Caco-2 (cell line): ENCODE results near the gene PSMD1. TPM values are rescaled to one million over a fixed set of nuclear protein-coding genes. Genes with fewer than 3 reads are reported as not detected.

Experiments
- BruUV-seq: library from RNA; stranded (reverse); fragments of 400-500 nt; replicated peaks from 2 replicates; lab custom pipeline; 2021; lab: Mats Ljungman, UMichigan
- CTCF ChIA-PET: fragments of 300-600 bp; sonication (Branson Sonifier 250); formaldehyde crosslinking; loops from one replicate; lab custom pipeline; 2022; ENCODE audit warnings: antibody characterized with exemption; lab: Charles Lee
- POLR2A ChIA-PET: fragments of 300-600 bp; sonication (Branson Sonifier 250); formaldehyde crosslinking; loops from one replicate; lab custom pipeline; 2022; ENCODE audit warnings: antibody characterized with exemption; lab: Charles Lee
- DNase-seq, 2 experiments: peaks; one replicate each; pipeline versions ENCODE4 v3.0.0 to v3.0.0-alpha.2; 2020 to 2022
- H3K27me3 ChIP-seq: replicated peaks from 2 replicates; pipeline ENCODE4 v1.6.0; 2011; ENCODE audit warnings: low read length; ENCODE audit not compliant: control insufficient read depth, insufficient read depth
- H3K36me3 ChIP-seq: 2 replicates; pipeline ENCODE4 v1.5.1; 2011; ENCODE audit warnings: low read length; ENCODE audit not compliant: control insufficient read depth, insufficient read depth
- H3K4me1 ChIP-seq: fragments of 250-450 bp; sonication (Bioruptor Pico); 2 replicates; pipeline ENCODE4 v1.5.1; 2020; ENCODE audit warnings: mild to moderate bottlenecking
- H3K4me3 ChIP-seq: 2 replicates; pipeline ENCODE4 v1.5.1; 2011; ENCODE audit warnings: low read depth, mild to moderate bottlenecking, control low read depth, low read length
- H3K9me3 ChIP-seq: fragments of 250-450 bp; sonication (Bioruptor Pico); 2 replicates; pipeline ENCODE4 v1.5.1; 2020; ENCODE audit warnings: mild to moderate bottlenecking, moderate library complexity
- H3K27ac Mint-ChIP-seq: one replicate; pipeline ENCODE4 v1.8.0; 2022; ENCODE audit warnings: mixed read lengths; ENCODE audit not compliant: unreplicated experiment
- H3K27me3 Mint-ChIP-seq: one replicate; pipeline ENCODE4 v1.8.0; 2022; ENCODE audit warnings: mixed read lengths; ENCODE audit not compliant: insufficient read depth, unreplicated experiment
- H3K36me3 Mint-ChIP-seq: one replicate; pipeline ENCODE4 v1.8.0; 2022; ENCODE audit warnings: mild to moderate bottlenecking, mixed read lengths; ENCODE audit not compliant: insufficient read depth, unreplicated experiment
- H3K4me1 Mint-ChIP-seq: one replicate; pipeline ENCODE4 v1.8.0; 2022; ENCODE audit warnings: low read depth, mixed read lengths; ENCODE audit not compliant: unreplicated experiment
- H3K4me3 Mint-ChIP-seq: one replicate; pipeline ENCODE4 v1.8.0; 2022; ENCODE audit warnings: mild to moderate bottlenecking, moderate library complexity, mixed read lengths; ENCODE audit not compliant: unreplicated experiment
- H3K9me3 Mint-ChIP-seq: one replicate; pipeline ENCODE4 v1.8.0; 2022; ENCODE audit warnings: mixed read lengths; ENCODE audit not compliant: unreplicated experiment
- CTCF ChIP-seq, 2 experiments: fragments of 200-600 bp in 1 of 2; IDR thresholded peaks; 1 replicate in 1 of 2; 2 replicates in 1 of 2; pipeline versions ENCODE4 v1.5.1 to v1.8.0; 2011 to 2022; ENCODE audit warnings: antibody characterized with exemption in 1 of 2, control low read depth in 1 of 2, inconsistent platforms in 1 of 2, low read depth in 1 of 2, low read length in 1 of 2, mild to moderate bottlenecking in 1 of 2, moderate library complexity in 1 of 2; ENCODE audit not compliant: insufficient read depth in 1 of 2, severe bottlenecking in 1 of 2, unreplicated experiment in 1 of 2
- intact Hi-C: fragments of 100-400 bp; cut with micrococcal nuclease; formaldehyde crosslinking; loops from one replicate; pipeline ENCODE4 v1.10.0; 2022; ENCODE audit not compliant: unreplicated experiment
- total RNA-seq: library from RNA; stranded (reverse); gene quantifications from 2 replicates; pipeline ENCODE4 v1.2.3, GENCODE V29; 2022

PSMD1 gene
- total RNA-seq, 1 experiment from 2014 or later: 126 TPM

- ChIA-PET POLR2A (no interaction called here), CTCF (no interaction called here)
- H3K4me3 ChIP-seq: peak overlapping the region; percentile 95
- Mint-ChIP-seq H3K27ac (peak overlapping the region; percentile 57), H3K36me3 (no peaks in the 10 kb centered on the region), H3K27me3 (no peaks in the 10 kb centered on the region), H3K9me3 (no peaks in the 10 kb centered on the region), H3K4me3 (peak overlapping the region; percentile 84), H3K4me1 (peaks cover 8% of the 10 kb centered on the region)
- TF ChIP-seq CTCF (IDR thresholded peaks at IDR 0.05; ENCODE audit: insufficient read depth in 1 of 2, low read depth in 1 of 2, low read length in 1 of 2, severe bottlenecking in 1 of 2, unreplicated experiment in 1 of 2): no peak
- DNase-seq: no peak
- no peaks in the 10 kb centered on the region for H3K36me3 ChIP-seq
- H3K27me3 ChIP-seq: no peaks in the 10 kb centered on the region
- no peaks in the 10 kb centered on the region for H3K9me3 ChIP-seq
- 0 out of 2 replicates have a peak, but pooled peaks cover 4% of the 10 kb centered on the region for H3K4me1 ChIP-seq
- intact Hi-C loops: loop anchor here (2.0 kb wide), 1 partner anchor 93 kb away; no protein-coding TSS in a partner anchor
- BruUV-seq: no TSS peak
Observed at GRCh38 chr2:231197706-231198290, 141.1 kb downstream of the PSMD1 start.

GRCh38 chr2:231198291-231199173, 141.9 kb downstream of the PSMD1 start, which contains the start of gene ARMC9:
Gene ARMC9 (plus strand): TSS chr2:231198631. CDS start chr2:231206239, 7,608 bp downstream.
- Histone ChIP-seq H3K9me3 (no peaks in the 10 kb centered on the region), H3K27me3 (no peaks in the 10 kb centered on the region), H3K36me3 (no peaks in the 10 kb centered on the region), H3K4me1 (0 out of 2 replicates have a peak, but pooled peaks cover 4% of the 10 kb centered on the region), H3K4me3 (peak within 1 kb of the TSS; percentile 95)
- ChIA-PET CTCF (no interaction called here), POLR2A (no interaction called here)
- Mint-ChIP-seq H3K9me3 (no peaks in the 10 kb centered on the region), H3K4me3 (peak within 1 kb of the TSS; percentile 84), H3K4me1 (peaks cover 8% of the 10 kb centered on the region), H3K27ac (peak within 1 kb of the TSS; percentile 57), H3K27me3 (no peaks in the 10 kb centered on the region), H3K36me3 (no peaks in the 10 kb centered on the region)
- no TSS peak for BruUV-seq
- intact Hi-C loops: loop anchor here (2.0 kb wide), 1 partner anchor 94 kb away; no protein-coding TSS in a partner anchor
- DNase-seq: peak; percentile 58 to 78
- TF ChIP-seq CTCF (IDR thresholded peaks at IDR 0.05; ENCODE audit: insufficient read depth in 1 of 2, low read depth in 1 of 2, low read length in 1 of 2, severe bottlenecking in 1 of 2, unreplicated experiment in 1 of 2): no peak

- Mint-ChIP-seq H3K9me3 (no peaks in the 10 kb centered on the region), H3K4me1 (peaks cover 8% of the 10 kb centered on the region), H3K4me3 (peak overlapping the region; percentile 84), H3K27me3 (no peaks in the 10 kb centered on the region), H3K27ac (no peak overlapping the region), H3K36me3 (no peaks in the 10 kb centered on the region)
- TF ChIP-seq CTCF (IDR thresholded peaks at IDR 0.05; ENCODE audit: insufficient read depth in 1 of 2, low read depth in 1 of 2, low read length in 1 of 2, severe bottlenecking in 1 of 2, unreplicated experiment in 1 of 2): no peak
- no TSS peak for BruUV-seq
- H3K4me1 ChIP-seq: 0 out of 2 replicates have a peak, but pooled peaks cover 4% of the 10 kb centered on the region
- no peaks in the 10 kb centered on the region for H3K9me3 ChIP-seq
- no peak for DNase-seq
- intact Hi-C loops: loop anchor here (2.0 kb wide), 1 partner anchor 94 kb away; no protein-coding TSS in a partner anchor
- ChIA-PET CTCF (no interaction called here), POLR2A (no interaction called here)
- peak overlapping the region; percentile 95 for H3K4me3 ChIP-seq
- no peaks in the 10 kb centered on the region for H3K27me3 ChIP-seq
- no peaks in the 10 kb centered on the region for H3K36me3 ChIP-seq
Observed at GRCh38 chr2:231199219-231199618, 142.6 kb downstream of the PSMD1 start.
